Measurements from ENCODE around the gene WDR41.
"Not testable (repeated sequence)": the region's sequence is repeated elsewhere in the genome, so short reads cannot be mapped to it uniquely, and the experiment has no call there.

DNA sequence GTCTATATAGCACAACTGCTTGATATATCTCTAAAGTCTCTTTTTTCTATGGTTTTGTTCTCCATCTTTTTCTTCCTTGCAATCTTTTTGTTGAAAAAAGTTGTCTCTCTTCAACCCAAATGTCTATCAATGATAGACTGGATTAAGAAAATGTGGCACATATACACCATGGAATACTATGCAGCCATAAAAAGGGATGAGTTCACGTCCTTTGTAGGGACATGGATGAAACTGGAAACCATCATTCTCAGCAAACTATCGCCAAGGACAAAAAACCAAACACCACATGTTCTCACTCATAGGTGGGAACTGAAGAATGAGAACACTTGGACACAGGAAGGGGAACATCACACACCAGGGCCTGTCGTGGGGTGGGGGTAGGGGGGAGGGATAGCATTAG, 23.2 kb downstream of the WDR41 start:
- not testable (repeated sequence) for TF ChIP-seq EP300, POLR2AphosphoS5 (IDR thresholded peaks at IDR 0.05)
